Retinal pigment epithelial cell (primary cell): ENCODE results near the gene OPALIN.

Experiments
- DNase-seq: peaks from one replicate; pipeline ENCODE4 v3.0.0-alpha.2; 2010; ENCODE audit warnings: low read depth
- H3K4me3 ChIP-seq: 2 replicates; pipeline ENCODE4 v1.5.1; 2011; ENCODE audit warnings: mild to moderate bottlenecking, low read length, control low read depth, moderate library complexity
- CTCF ChIP-seq: conservative IDR thresholded peaks from 2 replicates; pipeline ENCODE4 v1.5.1; 2011; ENCODE audit warnings: low read depth, low read length, control low read depth, inconsistent platforms

OPALIN gene

GRCh38 chr10:96352027-96352426 is 6.8 kb downstream of the OPALIN start:
- H3K4me3 ChIP-seq = no peak overlapping the region
- TF ChIP-seq CTCF = no peak
- no peak for DNase-seq

GRCh38 chr10:96346295-96346694 is 12.5 kb downstream of the OPALIN start:
- no peak overlapping the region for H3K4me3 ChIP-seq
- DNase-seq = no peak
- no peak for TF ChIP-seq CTCF

GRCh38 chr10:96345222-96345621 is 13.6 kb downstream of the OPALIN start:
- H3K4me3 ChIP-seq = no peak overlapping the region
- no peak for DNase-seq
- no peak for TF ChIP-seq CTCF

- no peak for DNase-seq
- no peak overlapping the region for H3K4me3 ChIP-seq
- TF ChIP-seq CTCF = no peak
Observed at GRCh38 chr10:96344178-96344577, 14.6 kb downstream of the OPALIN start.

- DNase-seq = no peak
- no peak for TF ChIP-seq CTCF
- H3K4me3 ChIP-seq = no peak overlapping the region
Observed at GRCh38 chr10:96342402-96342801, 16.4 kb downstream of the OPALIN start.

- no peak for DNase-seq
Observed at GRCh38 chr10:96341219-96342182, 17.3 kb downstream of the OPALIN start.

More at GRCh38 chr10:96341219-96342182, 17.3 kb downstream of the OPALIN start:
- TF ChIP-seq CTCF = no peak
- no peak overlapping the region for H3K4me3 ChIP-seq
